ENCODE measurements around the gene IDUA. TPM values are rescaled to one million over a fixed set of nuclear protein-coding genes. Genes with fewer than 3 reads are reported as not detected.
A peak's percentile ranks its signal among the peaks of the same experiment; 100 is the strongest.

The IDUA gene
- total and polyA plus RNA-seq, 4 donors, result 7.5 to 66.5 (median 21.6) TPM

- 27 to 42% methylated on average over 20 of the region's 20 CpGs for WGBS, 2 donors
- DNase-seq (peak in 1 of 3 donors; percentile 43), ATAC-seq (ENCODE audit: insufficient read depth, low FRiP score) (no peak)
- H3K27ac ChIP-seq (ENCODE audit: low read depth in 1 of 2, low read length in 1 of 2), result peak overlapping the region in 1 of 2 donors; percentile 2
- H3K4me1 ChIP-seq (ENCODE audit: control insufficient read depth in 5 of 5, insufficient read depth in 5 of 5, low read length in 5 of 5), result peaks cover 0 to 6% (median 0%) of the 10 kb centered on the region in 5 donors
- no peaks in the 10 kb centered on the region for H3K36me3 ChIP-seq (ENCODE audit: control insufficient read depth in 4 of 4, insufficient read depth in 4 of 4, low read length in 4 of 4)
- no peak overlapping the region for H3K4me3 ChIP-seq
- H3K9ac ChIP-seq (ENCODE audit: insufficient read depth in 1 of 2, low read length in 2 of 2), result no peak overlapping the region
- no peak for TF ChIP-seq CTCF (IDR thresholded peaks at IDR 0.05; ENCODE audit: control extremely low read depth, extremely low read depth)
- H3K9me3 ChIP-seq (ENCODE audit: control insufficient read depth in 4 of 4, insufficient read depth in 3 of 4, low read length in 3 of 4), result no peaks in the 10 kb centered on the region
- no peaks in the 10 kb centered on the region for H3K27me3 ChIP-seq (ENCODE audit: control insufficient read depth in 3 of 3, insufficient read depth in 3 of 3, low read length in 2 of 3)
Observed at GRCh38 chr4:978957-979701, 7.7 kb upstream of the IDUA start.

GRCh38 chr4:982291-982690 lies 4.6 kb upstream of the IDUA start:
- H3K9ac ChIP-seq (ENCODE audit: insufficient read depth in 1 of 2, low read length in 2 of 2), result no peak overlapping the region
- ATAC-seq (ENCODE audit: insufficient read depth, low FRiP score) (no peak), DNase-seq (no peak)
- H3K4me1 ChIP-seq (ENCODE audit: control insufficient read depth in 5 of 5, insufficient read depth in 5 of 5, low read length in 5 of 5), result peaks cover 0 to 18% (median 11%) of the 10 kb centered on the region in 5 donors
- no peaks in the 10 kb centered on the region for H3K36me3 ChIP-seq (ENCODE audit: control insufficient read depth in 4 of 4, insufficient read depth in 4 of 4, low read length in 4 of 4)
- no peak overlapping the region for H3K4me3 ChIP-seq
- 93 to 98% methylated on average over 17 of the region's 17 CpGs for WGBS, 2 donors
- no peaks in the 10 kb centered on the region for H3K27me3 ChIP-seq (ENCODE audit: control insufficient read depth in 3 of 3, insufficient read depth in 3 of 3, low read length in 2 of 3)
- no peak overlapping the region for H3K27ac ChIP-seq (ENCODE audit: low read depth in 1 of 2, low read length in 1 of 2)
- TF ChIP-seq CTCF (IDR thresholded peaks at IDR 0.05; ENCODE audit: control extremely low read depth, extremely low read depth), result no peak
- H3K9me3 ChIP-seq (ENCODE audit: control insufficient read depth in 4 of 4, insufficient read depth in 3 of 4, low read length in 3 of 4), result no peaks in the 10 kb centered on the region

GRCh38 chr4:982814-983213 lies 4.0 kb upstream of the IDUA start:
- no peak overlapping the region for H3K27ac ChIP-seq (ENCODE audit: low read depth in 1 of 2, low read length in 1 of 2)
- DNase-seq (no peak), ATAC-seq (ENCODE audit: insufficient read depth, low FRiP score) (no peak)
- H3K4me3 ChIP-seq, result no peak overlapping the region
- no peaks in the 10 kb centered on the region for H3K9me3 ChIP-seq (ENCODE audit: control insufficient read depth in 4 of 4, insufficient read depth in 3 of 4, low read length in 3 of 4)
- TF ChIP-seq CTCF (IDR thresholded peaks at IDR 0.05; ENCODE audit: control extremely low read depth, extremely low read depth), result no peak
- whole genome bisulfite sequencing, 2 donors, result 97% methylated on average over 15 of the region's 15 CpGs
- H3K4me1 ChIP-seq (ENCODE audit: control insufficient read depth in 5 of 5, insufficient read depth in 5 of 5, low read length in 5 of 5), result peaks cover 0 to 21% (median 12%) of the 10 kb centered on the region in 5 donors
- no peaks in the 10 kb centered on the region for H3K27me3 ChIP-seq (ENCODE audit: control insufficient read depth in 3 of 3, insufficient read depth in 3 of 3, low read length in 2 of 3)
- H3K36me3 ChIP-seq (ENCODE audit: control insufficient read depth in 4 of 4, insufficient read depth in 4 of 4, low read length in 4 of 4), result no peaks in the 10 kb centered on the region
- H3K9ac ChIP-seq (ENCODE audit: insufficient read depth in 1 of 2, low read length in 2 of 2), result no peak overlapping the region

Measured in lung (tissue), 12 donors.